WTC11 (cell line): Measurements from ENCODE around the gene ZNF608. TPM values are rescaled to one million over a fixed set of nuclear protein-coding genes. Genes with fewer than 3 reads are reported as not detected.
A peak's percentile ranks its signal among the peaks of the same experiment; 100 is the strongest.

ENCODE experiments used
- ATAC-seq: fragments of 200-7000 bp; cut with Tn5 transposase; 2 replicates; pipeline ENCODE4 v1.10.0; 2021; ENCODE audit warnings: mild to moderate bottlenecking, moderate library complexity
- CTCF ChIA-PET: fragments of 300-600 bp; sonication (Branson Sonifier 250); formaldehyde crosslinking; loops from one replicate; lab custom pipeline; 2021; ENCODE audit warnings: antibody characterized with exemption; lab: Charles Lee
- POLR2A ChIA-PET: fragments of 350-600 bp; sonication (Branson Sonifier 250); formaldehyde crosslinking; loops from one replicate; lab custom pipeline; 2021; ENCODE audit warnings: antibody characterized with exemption; lab: Charles Lee
- DNase-seq: peaks from one replicate; pipeline ENCODE4 v3.0.0; 2021; ENCODE audit warnings: low spot score
- H3K27ac Mint-ChIP-seq: 2 replicates; pipeline ENCODE4 v1.8.0; 2021; ENCODE audit warnings: mixed read lengths
- H3K27me3 Mint-ChIP-seq: 2 replicates; pipeline ENCODE4 v1.8.0; 2021; ENCODE audit warnings: low read depth, mild to moderate bottlenecking, moderate library complexity, mixed read lengths
- H3K36me3 Mint-ChIP-seq: 2 replicates; pipeline ENCODE4 v1.8.0; 2021; ENCODE audit warnings: mixed read lengths
- H3K4me1 Mint-ChIP-seq: 2 replicates; pipeline ENCODE4 v1.8.0; 2022; ENCODE audit warnings: mixed read lengths
- H3K4me3 Mint-ChIP-seq: 2 replicates; pipeline ENCODE4 v1.8.0; 2021; ENCODE audit warnings: mild to moderate bottlenecking, moderate library complexity, mixed read lengths
- H3K9me3 Mint-ChIP-seq: 2 replicates; pipeline ENCODE4 v1.8.0; 2021; ENCODE audit warnings: mixed read lengths
- CBFB ChIP-seq: sonication (generic); formaldehyde crosslinking; IDR thresholded peaks from 2 replicates; pipeline ENCODE4 v1.8.1; 2022; ENCODE audit warnings: mild to moderate bottlenecking, low read depth, missing genetic modification reagents
- CREM ChIP-seq: sonication (generic); formaldehyde crosslinking; IDR thresholded peaks from 2 replicates; pipeline ENCODE4 v1.8.1; 2022; ENCODE audit warnings: mild to moderate bottlenecking, missing genetic modification reagents, moderate library complexity
- GRHL2 ChIP-seq: fragments of 250-450 bp; sonication (Bioruptor Pico); IDR thresholded peaks from 2 replicates; pipeline ENCODE4 v1.8.0; 2022; ENCODE audit warnings: mild to moderate bottlenecking, moderate library complexity; ENCODE audit not compliant: insufficient replicate concordance, severe bottlenecking
- IRF2 ChIP-seq: sonication (generic); formaldehyde crosslinking; IDR thresholded peaks from 2 replicates; pipeline ENCODE4 v1.8.0; 2022; ENCODE audit warnings: low read depth, missing genetic modification reagents, borderline replicate concordance
- JUN ChIP-seq: sonication (generic); formaldehyde crosslinking; IDR thresholded peaks from 2 replicates; pipeline ENCODE4 v1.8.0; 2023; ENCODE audit warnings: mild to moderate bottlenecking, missing genetic modification reagents
- MYBL2 ChIP-seq: sonication (generic); formaldehyde crosslinking; IDR thresholded peaks from 2 replicates; pipeline ENCODE4 v1.8.1; 2023; ENCODE audit warnings: mild to moderate bottlenecking, moderate library complexity, missing genetic modification reagents
- NR1H2 ChIP-seq: sonication (generic); formaldehyde crosslinking; IDR thresholded peaks from 2 replicates; pipeline ENCODE4 v1.9.0; 2021; ENCODE audit warnings: mild to moderate bottlenecking, moderate library complexity, missing genetic modification reagents
- OVOL2 ChIP-seq: fragments of 250-450 bp; sonication (Bioruptor Pico); IDR thresholded peaks from 2 replicates; pipeline ENCODE4 v1.9.0; 2021; ENCODE audit warnings: mild to moderate bottlenecking, borderline replicate concordance
- SOX15 ChIP-seq: fragments of 250-450 bp; sonication (Bioruptor Pico); IDR thresholded peaks from 2 replicates; pipeline ENCODE4 v1.9.0; 2021; ENCODE audit warnings: mild to moderate bottlenecking
- ZBTB21 ChIP-seq: sonication (generic); formaldehyde crosslinking; IDR thresholded peaks from 2 replicates; pipeline ENCODE4 v1.8.1; 2023; ENCODE audit warnings: mild to moderate bottlenecking, missing genetic modification reagents, borderline replicate concordance
- ZNF121 ChIP-seq: sonication (generic); formaldehyde crosslinking; IDR thresholded peaks from 2 replicates; pipeline ENCODE4 v1.8.0; 2023; ENCODE audit warnings: missing genetic modification reagents
- total RNA-seq: library from RNA; stranded (reverse); gene quantifications from 3 replicates; pipeline ENCODE4 v1.2.3, GENCODE V29; 2021
- TF ChIP-seq, protein P1 (sequence below): sonication (generic); formaldehyde crosslinking; IDR thresholded peaks from 2 replicates; pipeline ENCODE4 v1.8.1; 2023; ENCODE audit warnings: mild to moderate bottlenecking, missing genetic modification reagents, moderate library complexity
- TF ChIP-seq, protein P2 (sequence below): sonication (generic); formaldehyde crosslinking; IDR thresholded peaks from 2 replicates; pipeline ENCODE4 v1.8.0; 2022; ENCODE audit warnings: mild to moderate bottlenecking, missing genetic modification reagents
- TF ChIP-seq, protein P3 (sequence below): sonication (generic); formaldehyde crosslinking; IDR thresholded peaks from 2 replicates; pipeline ENCODE4 v1.8.0; 2022; ENCODE audit warnings: mild to moderate bottlenecking, missing genetic modification reagents
- TF ChIP-seq, protein P4 (sequence below): sonication (generic); formaldehyde crosslinking; IDR thresholded peaks from 2 replicates; pipeline ENCODE4 v1.8.0; 2023; ENCODE audit warnings: missing genetic modification reagents, mild to moderate bottlenecking, borderline replicate concordance
- TF ChIP-seq, protein P5 (sequence below): fragments of 250-450 bp; sonication (Bioruptor Pico); IDR thresholded peaks from 2 replicates; pipeline ENCODE4 v1.9.0; 2021; ENCODE audit warnings: mild to moderate bottlenecking
- TF ChIP-seq, protein P6 (sequence below): sonication (generic); formaldehyde crosslinking; IDR thresholded peaks from 2 replicates; pipeline ENCODE4 v1.8.0; 2022; ENCODE audit warnings: missing genetic modification reagents

Gene ZNF608
- total RNA-seq, 1 experiment from 2014 or later: 40.6 TPM

DNA sequence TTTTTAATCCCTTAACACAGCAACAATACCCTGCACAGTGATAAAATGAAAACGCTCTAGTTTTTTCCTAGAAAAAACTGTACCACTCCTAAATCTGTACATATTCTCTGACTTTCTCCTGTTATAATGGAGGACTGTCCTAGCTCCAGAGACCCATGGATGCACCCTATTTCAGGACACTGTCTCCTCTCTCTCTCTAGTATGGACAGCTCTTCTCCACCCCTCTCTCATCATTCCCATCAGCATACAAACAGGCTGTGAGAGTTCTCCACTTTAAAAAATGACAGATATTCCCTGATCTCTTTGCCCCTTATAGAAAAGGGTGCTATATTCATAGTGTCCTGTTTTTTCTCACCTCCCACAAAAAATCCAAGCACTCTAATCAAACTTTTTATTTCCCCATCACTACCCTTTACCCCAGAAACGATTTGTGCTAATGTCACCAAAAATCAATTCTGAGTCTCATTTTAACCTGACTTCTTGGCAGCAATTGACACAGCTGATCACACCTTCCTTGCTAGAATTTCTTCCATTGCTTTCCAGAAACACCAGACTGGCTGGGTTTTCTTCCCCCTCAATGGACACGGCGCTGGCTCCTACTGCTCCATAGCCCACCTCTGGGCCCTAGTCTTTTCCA, 20.7 kb downstream of the ZNF608 start:
- ChIA-PET POLR2A (no interaction called here), CTCF (no interaction called here)
- Mint-ChIP-seq H3K36me3 (peaks cover 6% of the 10 kb centered on the region; the same call in 1 of the 2 replicates), H3K4me1 (peaks cover 66% of the 10 kb centered on the region), H3K27ac (0 out of 2 replicates have a peak overlapping the region, but pooled peaks have one; percentile 5), H3K27me3 (no peaks in the 10 kb centered on the region), H3K9me3 (no peaks in the 10 kb centered on the region), H3K4me3 (no peak overlapping the region)
- ATAC-seq (no peak), DNase-seq (no peak)
- TF ChIP-seq OVOL2 (CRISPR knock-in tag) (no peak), ZNF121 (no peak), CREM (CRISPR knock-in tag) (no peak)
- TF ChIP-seq, protein P1, sequence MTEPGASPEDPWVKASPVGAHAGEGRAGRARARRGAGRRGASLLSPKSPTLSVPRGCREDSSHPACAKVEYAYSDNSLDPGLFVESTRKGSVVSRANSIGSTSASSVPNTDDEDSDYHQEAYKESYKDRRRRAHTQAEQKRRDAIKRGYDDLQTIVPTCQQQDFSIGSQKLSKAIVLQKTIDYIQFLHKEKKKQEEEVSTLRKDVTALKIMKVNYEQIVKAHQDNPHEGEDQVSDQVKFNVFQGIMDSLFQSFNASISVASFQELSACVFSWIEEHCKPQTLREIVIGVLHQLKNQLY (CRISPR knock-in tag): no peak
- TF ChIP-seq, protein P2, sequence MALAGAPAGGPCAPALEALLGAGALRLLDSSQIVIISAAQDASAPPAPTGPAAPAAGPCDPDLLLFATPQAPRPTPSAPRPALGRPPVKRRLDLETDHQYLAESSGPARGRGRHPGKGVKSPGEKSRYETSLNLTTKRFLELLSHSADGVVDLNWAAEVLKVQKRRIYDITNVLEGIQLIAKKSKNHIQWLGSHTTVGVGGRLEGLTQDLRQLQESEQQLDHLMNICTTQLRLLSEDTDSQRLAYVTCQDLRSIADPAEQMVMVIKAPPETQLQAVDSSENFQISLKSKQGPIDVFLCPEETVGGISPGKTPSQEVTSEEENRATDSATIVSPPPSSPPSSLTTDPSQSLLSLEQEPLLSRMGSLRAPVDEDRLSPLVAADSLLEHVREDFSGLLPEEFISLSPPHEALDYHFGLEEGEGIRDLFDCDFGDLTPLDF (CRISPR knock-in tag): no peak

DNA sequence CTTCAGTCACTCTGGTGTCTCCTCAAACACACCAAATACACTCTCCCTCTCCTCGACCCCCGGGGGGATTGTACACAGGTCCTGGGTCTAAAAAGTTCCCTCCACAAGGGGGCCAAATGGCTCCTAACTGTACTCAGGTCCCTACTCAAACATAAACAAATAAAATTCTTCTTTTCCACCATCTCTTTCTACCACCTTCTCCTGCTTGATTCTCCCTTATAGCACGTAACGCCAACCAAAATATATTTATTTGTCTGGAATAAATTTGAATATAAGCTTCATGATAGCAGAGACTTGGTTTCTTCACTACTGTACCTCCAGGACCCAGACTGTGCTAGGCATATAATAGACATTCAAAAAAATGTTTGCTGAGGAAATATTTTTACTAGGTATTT, 21.4 kb downstream of the ZNF608 start:
- DNase-seq: no peak
- Mint-ChIP-seq H3K36me3 (peaks cover 6% of the 10 kb centered on the region; the same call in 1 of the 2 replicates), H3K4me3 (no peak overlapping the region), H3K27ac (peak overlapping the region; percentile 71), H3K4me1 (peaks cover 66% of the 10 kb centered on the region), H3K27me3 (no peaks in the 10 kb centered on the region), H3K9me3 (no peaks in the 10 kb centered on the region)
- peak; percentile 70 for ATAC-seq
- ChIA-PET CTCF (interaction anchor here (1.0 kb wide), 1 partner anchor 25 kb away, joined by 3 read pairs; no protein-coding TSS in a partner anchor), POLR2A (no interaction called here)
- TF ChIP-seq, protein P3, sequence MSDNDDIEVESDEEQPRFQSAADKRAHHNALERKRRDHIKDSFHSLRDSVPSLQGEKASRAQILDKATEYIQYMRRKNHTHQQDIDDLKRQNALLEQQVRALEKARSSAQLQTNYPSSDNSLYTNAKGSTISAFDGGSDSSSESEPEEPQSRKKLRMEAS (CRISPR knock-in tag): no peak
- no peak for TF ChIP-seq IRF2 (CRISPR knock-in tag)
- TF ChIP-seq NR1H2 (CRISPR knock-in tag): no peak
- TF ChIP-seq, protein P4, sequence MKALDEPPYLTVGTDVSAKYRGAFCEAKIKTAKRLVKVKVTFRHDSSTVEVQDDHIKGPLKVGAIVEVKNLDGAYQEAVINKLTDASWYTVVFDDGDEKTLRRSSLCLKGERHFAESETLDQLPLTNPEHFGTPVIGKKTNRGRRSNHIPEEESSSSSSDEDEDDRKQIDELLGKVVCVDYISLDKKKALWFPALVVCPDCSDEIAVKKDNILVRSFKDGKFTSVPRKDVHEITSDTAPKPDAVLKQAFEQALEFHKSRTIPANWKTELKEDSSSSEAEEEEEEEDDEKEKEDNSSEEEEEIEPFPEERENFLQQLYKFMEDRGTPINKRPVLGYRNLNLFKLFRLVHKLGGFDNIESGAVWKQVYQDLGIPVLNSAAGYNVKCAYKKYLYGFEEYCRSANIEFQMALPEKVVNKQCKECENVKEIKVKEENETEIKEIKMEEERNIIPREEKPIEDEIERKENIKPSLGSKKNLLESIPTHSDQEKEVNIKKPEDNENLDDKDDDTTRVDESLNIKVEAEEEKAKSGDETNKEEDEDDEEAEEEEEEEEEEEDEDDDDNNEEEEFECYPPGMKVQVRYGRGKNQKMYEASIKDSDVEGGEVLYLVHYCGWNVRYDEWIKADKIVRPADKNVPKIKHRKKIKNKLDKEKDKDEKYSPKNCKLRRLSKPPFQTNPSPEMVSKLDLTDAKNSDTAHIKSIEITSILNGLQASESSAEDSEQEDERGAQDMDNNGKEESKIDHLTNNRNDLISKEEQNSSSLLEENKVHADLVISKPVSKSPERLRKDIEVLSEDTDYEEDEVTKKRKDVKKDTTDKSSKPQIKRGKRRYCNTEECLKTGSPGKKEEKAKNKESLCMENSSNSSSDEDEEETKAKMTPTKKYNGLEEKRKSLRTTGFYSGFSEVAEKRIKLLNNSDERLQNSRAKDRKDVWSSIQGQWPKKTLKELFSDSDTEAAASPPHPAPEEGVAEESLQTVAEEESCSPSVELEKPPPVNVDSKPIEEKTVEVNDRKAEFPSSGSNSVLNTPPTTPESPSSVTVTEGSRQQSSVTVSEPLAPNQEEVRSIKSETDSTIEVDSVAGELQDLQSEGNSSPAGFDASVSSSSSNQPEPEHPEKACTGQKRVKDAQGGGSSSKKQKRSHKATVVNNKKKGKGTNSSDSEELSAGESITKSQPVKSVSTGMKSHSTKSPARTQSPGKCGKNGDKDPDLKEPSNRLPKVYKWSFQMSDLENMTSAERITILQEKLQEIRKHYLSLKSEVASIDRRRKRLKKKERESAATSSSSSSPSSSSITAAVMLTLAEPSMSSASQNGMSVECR (CRISPR knock-in tag): no peak
- no peak for TF ChIP-seq SOX15 (CRISPR knock-in tag)
- no peak for TF ChIP-seq GRHL2 (CRISPR knock-in tag)
- TF ChIP-seq, protein P5, sequence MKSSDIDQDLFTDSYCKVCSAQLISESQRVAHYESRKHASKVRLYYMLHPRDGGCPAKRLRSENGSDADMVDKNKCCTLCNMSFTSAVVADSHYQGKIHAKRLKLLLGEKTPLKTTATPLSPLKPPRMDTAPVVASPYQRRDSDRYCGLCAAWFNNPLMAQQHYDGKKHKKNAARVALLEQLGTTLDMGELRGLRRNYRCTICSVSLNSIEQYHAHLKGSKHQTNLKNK (CRISPR knock-in tag): no peak
- TF ChIP-seq, protein P6, sequence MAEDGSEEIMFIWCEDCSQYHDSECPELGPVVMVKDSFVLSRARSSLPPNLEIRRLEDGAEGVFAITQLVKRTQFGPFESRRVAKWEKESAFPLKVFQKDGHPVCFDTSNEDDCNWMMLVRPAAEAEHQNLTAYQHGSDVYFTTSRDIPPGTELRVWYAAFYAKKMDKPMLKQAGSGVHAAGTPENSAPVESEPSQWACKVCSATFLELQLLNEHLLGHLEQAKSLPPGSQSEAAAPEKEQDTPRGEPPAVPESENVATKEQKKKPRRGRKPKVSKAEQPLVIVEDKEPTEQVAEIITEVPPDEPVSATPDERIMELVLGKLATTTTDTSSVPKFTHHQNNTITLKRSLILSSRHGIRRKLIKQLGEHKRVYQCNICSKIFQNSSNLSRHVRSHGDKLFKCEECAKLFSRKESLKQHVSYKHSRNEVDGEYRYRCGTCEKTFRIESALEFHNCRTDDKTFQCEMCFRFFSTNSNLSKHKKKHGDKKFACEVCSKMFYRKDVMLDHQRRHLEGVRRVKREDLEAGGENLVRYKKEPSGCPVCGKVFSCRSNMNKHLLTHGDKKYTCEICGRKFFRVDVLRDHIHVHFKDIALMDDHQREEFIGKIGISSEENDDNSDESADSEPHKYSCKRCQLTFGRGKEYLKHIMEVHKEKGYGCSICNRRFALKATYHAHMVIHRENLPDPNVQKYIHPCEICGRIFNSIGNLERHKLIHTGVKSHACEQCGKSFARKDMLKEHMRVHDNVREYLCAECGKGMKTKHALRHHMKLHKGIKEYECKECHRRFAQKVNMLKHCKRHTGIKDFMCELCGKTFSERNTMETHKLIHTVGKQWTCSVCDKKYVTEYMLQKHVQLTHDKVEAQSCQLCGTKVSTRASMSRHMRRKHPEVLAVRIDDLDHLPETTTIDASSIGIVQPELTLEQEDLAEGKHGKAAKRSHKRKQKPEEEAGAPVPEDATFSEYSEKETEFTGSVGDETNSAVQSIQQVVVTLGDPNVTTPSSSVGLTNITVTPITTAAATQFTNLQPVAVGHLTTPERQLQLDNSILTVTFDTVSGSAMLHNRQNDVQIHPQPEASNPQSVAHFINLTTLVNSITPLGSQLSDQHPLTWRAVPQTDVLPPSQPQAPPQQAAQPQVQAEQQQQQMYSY (CRISPR knock-in tag): no peak
- TF ChIP-seq MYBL2: no peak
- TF ChIP-seq ZBTB21: no peak
- TF ChIP-seq CBFB (CRISPR knock-in tag): no peak
- no peak for TF ChIP-seq JUN (CRISPR knock-in tag)
